22Rv1 (cell line): ENCODE measurements around the gene PTPN20.

Experiments
- CTCF ChIP-seq: fragments of 450-650 bp; IDR thresholded peaks from 2 replicates; pipeline ENCODE4 v1.5.1; 2017; ENCODE audit warnings: mild to moderate bottlenecking
- ZFX ChIP-seq: fragments of 450-650 bp; IDR thresholded peaks from 2 replicates; pipeline ENCODE4 v1.6.1; 2017; ENCODE audit warnings: antibody characterized with exemption, borderline replicate concordance

GRCh38 chr10:47016564-47016963 lies 105.3 kb downstream of the PTPN20 start:
- TF ChIP-seq CTCF (no peak), ZFX (no peak)
